Right lobe of liver (tissue), 6 donors: ENCODE data around the gene CLRN1. TPM values are rescaled to one million over a fixed set of nuclear protein-coding genes. Genes with fewer than 3 reads are reported as not detected.

Source experiments
- ATAC-seq, 4 donors: fragments of 200-7000 bp; cut with Tn5 transposase; one replicate each; pipeline ENCODE4 v1.9.1; 2020; ENCODE audit warnings: mild to moderate bottlenecking in 4 of 4, moderate library complexity in 4 of 4
- DNase-seq, 3 donors: peaks; one replicate each; pipeline ENCODE4 v3.0.0-alpha.2; 2020
- H3K27ac ChIP-seq, 3 donors: fragments of 200-600 bp; one replicate each; pipeline ENCODE4 v1.8.0; 2022
- H3K27me3 ChIP-seq, 2 donors: fragments of 200-600 bp; one replicate each; pipeline ENCODE4 v1.8.0; 2022
- H3K36me3 ChIP-seq, 4 donors: fragments of 200-600 bp; sonication (generic) in 1 of 4; one replicate each; pipeline versions ENCODE4 v1.5.1 to v1.8.0; 2017 to 2022; ENCODE audit warnings: control low read depth in 1 of 4
- H3K4me1 ChIP-seq, 4 donors: fragments of 200-600 bp; sonication (generic) in 1 of 4; one replicate each; pipeline versions ENCODE4 v1.5.1 to v1.8.0; 2017 to 2022; ENCODE audit warnings: control low read depth in 1 of 4
- H3K4me3 ChIP-seq, 3 donors: fragments of 200-600 bp; one replicate each; pipeline ENCODE4 v1.8.0; 2022
- H3K9me3 ChIP-seq, 4 donors: fragments of 200-600 bp; sonication (generic) in 1 of 4; one replicate each; pipeline versions ENCODE4 v1.5.1 to v1.8.0; 2017 to 2022; ENCODE audit warnings: control low read depth in 1 of 4
- POLR2A ChIP-seq: fragments of 450-650 bp; IDR thresholded peaks from one replicate; pipeline ENCODE4 v1.6.1; 2017; ENCODE audit warnings: antibody characterized with exemption, mild to moderate bottlenecking
- WGBS: methylation state at CpG from one replicate; pipeline ENCODE4 v1.1.6; 2018; ENCODE audit warnings: low coverage, low lambda C conversion rate; ENCODE audit not compliant: insufficient coverage; ENCODE audit errors: missing lambda C conversion rate; 5-methylcytosine and 5-hydroxymethylcytosine counted together
- intact Hi-C, 2 donors: fragments of 100-400 bp; cut with DNase I; formaldehyde crosslinking; loops; one replicate each; pipeline versions ENCODE4 v1.11.2 to v1.14.1; 2022
- total RNA-seq, 6 experiments: library from RNA; depleted of rRNA in 2 of 6; stranded (reverse); fragments of >200 nt in 2 of 6; fragmentation: NEBNext Ultra II Directional in 3 of 6; extraction: Animal tissue kit (Norgen Biotek cat#: 25700) in 3 of 6; gene quantifications; one replicate each; pipeline versions ENCODE4 v1.1.0 to v1.2.4, GENCODE V29; 2016 to 2023
- TF ChIP-seq, protein P1 (sequence below), 4 donors: fragments of 200-600 bp in 3 of 4; fragments of 450-650 bp in 1 of 4; IDR thresholded peaks; one replicate each; pipeline versions ENCODE4 v1.5.1 to v1.8.0; 2016 to 2022; ENCODE audit warnings: antibody characterized with exemption in 4 of 4, mild to moderate bottlenecking in 2 of 4
- donor health status: DM: no; HTN: yes; CAD: no.
- donor health status: DM: no; HTN: no; CAD: no.
- donor health status: DM: no; HTN: no; CAD: no.
- donor health status: DM: no; HTN: yes; CAD: no.
- donor health status: DM: no; HTN: yes; CAD: no.

The CLRN1 gene
- total RNA-seq, 6 experiments from 2014 or later, result not detected

DNA sequence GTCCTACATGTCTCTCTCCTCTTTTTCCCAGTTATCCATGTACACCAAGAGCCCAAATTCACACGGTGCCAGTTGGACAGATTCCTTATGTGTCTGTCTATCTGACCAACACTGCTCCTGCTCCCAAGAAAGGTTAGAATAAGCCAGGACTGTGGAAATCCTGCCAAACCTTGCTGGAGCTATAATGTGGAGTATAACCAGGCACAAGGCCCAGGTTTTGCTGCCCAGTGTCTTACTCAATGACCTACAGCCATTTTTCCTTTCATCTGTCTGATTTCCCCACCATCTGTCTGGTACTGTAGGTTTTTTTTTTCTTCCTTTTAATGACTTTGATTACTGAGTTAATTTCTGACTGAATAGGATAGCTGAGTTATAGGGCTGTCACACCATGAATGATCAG lies 40.8 kb downstream of the CLRN1 start:
- Histone ChIP-seq H3K4me1 (no peaks in the 10 kb centered on the region), H3K4me3 (no peak overlapping the region), H3K27me3 (no peaks in the 10 kb centered on the region), H3K9me3 (no peaks in the 10 kb centered on the region), H3K36me3 (no peaks in the 10 kb centered on the region), H3K27ac (no peak overlapping the region)
- ATAC-seq, result peak in 1 of 4 donors; percentile 49
- intact Hi-C loops, result no loop called here
- 70% methylated on average over 1 of the region's 1 CpG for WGBS
- TF ChIP-seq, protein P1, sequence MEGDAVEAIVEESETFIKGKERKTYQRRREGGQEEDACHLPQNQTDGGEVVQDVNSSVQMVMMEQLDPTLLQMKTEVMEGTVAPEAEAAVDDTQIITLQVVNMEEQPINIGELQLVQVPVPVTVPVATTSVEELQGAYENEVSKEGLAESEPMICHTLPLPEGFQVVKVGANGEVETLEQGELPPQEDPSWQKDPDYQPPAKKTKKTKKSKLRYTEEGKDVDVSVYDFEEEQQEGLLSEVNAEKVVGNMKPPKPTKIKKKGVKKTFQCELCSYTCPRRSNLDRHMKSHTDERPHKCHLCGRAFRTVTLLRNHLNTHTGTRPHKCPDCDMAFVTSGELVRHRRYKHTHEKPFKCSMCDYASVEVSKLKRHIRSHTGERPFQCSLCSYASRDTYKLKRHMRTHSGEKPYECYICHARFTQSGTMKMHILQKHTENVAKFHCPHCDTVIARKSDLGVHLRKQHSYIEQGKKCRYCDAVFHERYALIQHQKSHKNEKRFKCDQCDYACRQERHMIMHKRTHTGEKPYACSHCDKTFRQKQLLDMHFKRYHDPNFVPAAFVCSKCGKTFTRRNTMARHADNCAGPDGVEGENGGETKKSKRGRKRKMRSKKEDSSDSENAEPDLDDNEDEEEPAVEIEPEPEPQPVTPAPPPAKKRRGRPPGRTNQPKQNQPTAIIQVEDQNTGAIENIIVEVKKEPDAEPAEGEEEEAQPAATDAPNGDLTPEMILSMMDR (IDR thresholded peaks at IDR 0.05), result no peak
- TF ChIP-seq POLR2A, result no peak
- no peak for DNase-seq

DNA sequence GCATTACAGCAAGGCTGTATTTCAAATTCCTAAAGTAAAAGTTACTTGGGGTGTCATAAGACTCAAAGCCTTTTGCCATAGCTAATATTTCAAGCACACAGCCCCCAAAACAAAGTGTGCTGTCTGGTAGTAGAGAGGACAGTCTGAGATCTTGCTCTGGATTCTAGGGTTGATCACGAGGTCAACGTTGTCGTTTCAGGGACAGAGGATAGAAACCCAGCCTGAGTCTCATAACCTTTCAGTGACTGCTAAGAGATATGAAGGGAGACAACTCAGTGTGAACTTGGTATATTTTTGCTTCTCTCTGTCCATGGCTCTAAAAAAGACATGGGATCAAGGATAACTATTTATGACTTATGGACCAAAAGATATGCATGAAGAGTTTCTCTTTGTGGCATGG lies 41.7 kb downstream of the CLRN1 start:
- intact Hi-C loops, result no loop called here
- Histone ChIP-seq H3K27ac (no peak overlapping the region), H3K27me3 (no peaks in the 10 kb centered on the region), H3K36me3 (no peaks in the 10 kb centered on the region), H3K4me3 (no peak overlapping the region), H3K4me1 (no peaks in the 10 kb centered on the region), H3K9me3 (no peaks in the 10 kb centered on the region)
- no peak for DNase-seq
- 54% methylated on average over 3 of the region's 3 CpGs for WGBS
- TF ChIP-seq, protein P1 (IDR thresholded peaks at IDR 0.05), result no peak
- TF ChIP-seq POLR2A, result no peak
- ATAC-seq, result no peak

DNA sequence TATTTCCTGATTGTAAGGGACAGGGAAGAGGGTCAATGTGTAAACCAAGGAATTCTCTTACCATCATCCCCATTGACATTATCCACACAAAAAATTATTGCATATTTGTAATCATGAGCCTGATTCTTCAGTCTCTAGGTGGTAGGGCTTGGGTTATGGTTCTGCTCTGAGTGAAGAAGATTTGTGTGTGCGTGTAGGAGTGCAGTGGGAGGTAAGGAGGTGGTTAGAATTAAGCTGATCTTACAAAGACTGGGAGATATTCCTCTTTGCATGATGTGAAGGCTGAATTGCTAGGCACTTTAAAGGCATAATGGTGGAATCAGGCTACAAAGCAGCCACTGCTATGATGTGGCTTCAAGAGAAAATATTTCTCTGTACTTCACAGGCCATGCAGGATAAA lies 44.3 kb downstream of the CLRN1 start:
- Histone ChIP-seq H3K36me3 (no peaks in the 10 kb centered on the region), H3K27me3 (no peaks in the 10 kb centered on the region), H3K4me3 (no peak overlapping the region), H3K9me3 (no peaks in the 10 kb centered on the region), H3K27ac (no peak overlapping the region), H3K4me1 (no peaks in the 10 kb centered on the region)
- TF ChIP-seq, protein P1 (IDR thresholded peaks at IDR 0.05), result no peak
- no peak for TF ChIP-seq POLR2A
- intact Hi-C loops, result no loop called here
- no peak for ATAC-seq
- WGBS, result 78% methylated on average over 1 of the region's 1 CpG
- DNase-seq, result no peak

DNA sequence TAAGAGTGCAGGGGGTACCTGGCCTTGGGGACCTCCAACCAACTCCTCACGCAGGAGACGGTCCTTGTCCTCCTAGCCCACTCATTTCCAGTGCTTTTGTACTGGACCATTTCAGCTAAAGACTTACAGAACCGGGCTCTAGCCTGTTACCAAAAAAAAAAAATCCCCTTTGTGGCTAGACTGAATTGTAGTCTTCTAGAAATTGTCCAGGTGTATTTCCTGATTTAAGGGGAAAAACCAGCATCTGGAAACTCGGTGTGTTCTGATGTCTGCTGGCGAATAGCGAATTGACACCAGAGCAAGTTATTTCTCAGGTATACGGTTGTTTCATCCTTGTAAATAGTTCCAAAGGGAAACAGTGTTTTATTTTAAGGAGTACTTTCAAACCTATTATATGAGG lies 46.2 kb downstream of the CLRN1 start:
- no peak for ATAC-seq
- H3K4me3 ChIP-seq, result no peak overlapping the region
- no peaks in the 10 kb centered on the region for H3K9me3 ChIP-seq
- WGBS, result 74% methylated on average over 7 of the region's 7 CpGs
- H3K4me1 ChIP-seq, result no peaks in the 10 kb centered on the region
- no peak overlapping the region for H3K27ac ChIP-seq
- no peaks in the 10 kb centered on the region for H3K27me3 ChIP-seq
- DNase-seq, result no peak
- TF ChIP-seq, protein P1 (IDR thresholded peaks at IDR 0.05), result no peak
- no peak for TF ChIP-seq POLR2A
- no peaks in the 10 kb centered on the region for H3K36me3 ChIP-seq
- intact Hi-C loops, result no loop called here

DNA sequence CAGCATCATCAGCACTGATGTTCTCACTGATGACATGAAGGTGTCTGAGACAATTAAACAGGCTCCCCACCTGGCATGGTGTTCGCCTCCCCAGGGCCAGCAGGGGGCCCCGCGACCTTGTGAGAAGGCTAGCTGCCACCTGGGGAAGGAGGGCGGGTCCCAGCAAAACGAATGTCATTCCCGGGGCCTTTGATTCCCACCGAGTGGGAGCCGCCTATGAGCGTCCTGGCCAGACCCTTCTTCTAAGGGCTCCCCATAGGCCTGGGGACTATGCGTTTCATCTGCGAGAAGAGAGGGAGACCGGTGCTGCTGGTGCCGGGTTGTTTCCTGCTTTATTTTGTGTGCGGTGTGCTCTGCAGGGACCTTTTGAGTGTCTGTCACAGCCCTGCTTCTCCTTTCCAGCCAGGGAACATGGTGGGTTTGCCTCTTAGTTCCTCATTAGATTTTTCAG lies 46.8 kb downstream of the CLRN1 start:
- ATAC-seq, result peak; percentile 60 to 86 (median 74)

More for the DNA sequence above, 46.8 kb downstream of the CLRN1 start:
- Histone ChIP-seq H3K4me3 (peak overlapping the region in 1 of 3 donors; percentile 16), H3K27me3 (no peaks in the 10 kb centered on the region), H3K36me3 (no peaks in the 10 kb centered on the region), H3K4me1 (no peaks in the 10 kb centered on the region), H3K9me3 (no peaks in the 10 kb centered on the region), H3K27ac (no peak overlapping the region)
- TF ChIP-seq, protein P1 (IDR thresholded peaks at IDR 0.05), result peak; percentile 49 to 59 (median 52)
- no peak for TF ChIP-seq POLR2A
- 17% methylated on average over 12 of the region's 14 CpGs for WGBS
- DNase-seq, result peak in 2 of 3 donors; percentile 49 to 59
- intact Hi-C loops, result no loop called here
